ENCODE data around the gene MT1M. TPM values are rescaled to one million over a fixed set of nuclear protein-coding genes. Genes with fewer than 3 reads are reported as not detected.

Gene MT1M
- total and polyA plus RNA-seq, 10 of the 15 experiments (the other 5 are each of a cell fraction or from before 2014, with no cell fraction given) = not detected

DNA sequence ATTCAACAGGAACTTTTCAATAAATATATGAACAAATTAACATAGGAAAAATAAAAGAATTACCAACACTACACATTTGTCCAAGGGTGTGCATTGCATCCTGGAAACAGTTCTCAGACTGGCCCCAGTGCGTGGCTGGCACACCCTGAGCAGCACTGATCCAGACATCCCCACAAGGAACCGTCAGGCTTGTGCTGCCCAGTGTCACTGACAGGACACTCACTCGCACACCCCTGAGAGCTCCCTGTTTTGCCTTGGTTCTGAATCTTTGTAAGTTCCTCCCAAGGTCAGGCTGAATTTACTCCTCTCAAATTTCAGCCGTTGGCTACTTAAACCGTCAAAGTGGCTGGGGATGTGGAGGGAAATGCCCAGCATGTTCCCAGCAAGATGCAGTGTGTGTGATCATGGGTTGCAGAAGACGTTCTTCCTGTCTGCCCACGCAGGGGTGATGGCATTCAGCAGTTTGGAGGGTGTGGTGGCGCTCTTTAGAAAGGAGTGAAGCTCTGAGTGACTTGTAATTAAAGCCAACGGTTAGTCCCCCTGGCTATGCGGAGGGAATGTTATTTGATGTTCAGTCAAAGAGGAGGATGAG is 22.3 kb upstream of the MT1M start (continued):
- TF ChIP-seq, protein P1, sequence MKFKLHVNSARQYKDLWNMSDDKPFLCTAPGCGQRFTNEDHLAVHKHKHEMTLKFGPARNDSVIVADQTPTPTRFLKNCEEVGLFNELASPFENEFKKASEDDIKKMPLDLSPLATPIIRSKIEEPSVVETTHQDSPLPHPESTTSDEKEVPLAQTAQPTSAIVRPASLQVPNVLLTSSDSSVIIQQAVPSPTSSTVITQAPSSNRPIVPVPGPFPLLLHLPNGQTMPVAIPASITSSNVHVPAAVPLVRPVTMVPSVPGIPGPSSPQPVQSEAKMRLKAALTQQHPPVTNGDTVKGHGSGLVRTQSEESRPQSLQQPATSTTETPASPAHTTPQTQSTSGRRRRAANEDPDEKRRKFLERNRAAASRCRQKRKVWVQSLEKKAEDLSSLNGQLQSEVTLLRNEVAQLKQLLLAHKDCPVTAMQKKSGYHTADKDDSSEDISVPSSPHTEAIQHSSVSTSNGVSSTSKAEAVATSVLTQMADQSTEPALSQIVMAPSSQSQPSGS (IDR thresholded peaks at IDR 0.05; ENCODE audit: low read length) = peak; percentile 13; the same call in 1 of the 2 replicates
- TF ChIP-seq CTCF (IDR thresholded peaks at IDR 0.05 in 2 of 3, conservative IDR thresholded peaks at IDR 0.05 in 1 of 3; ENCODE audit: control insufficient read depth in 2 of 3, extremely low read depth in 1 of 3, insufficient read depth in 1 of 3, low read depth in 3 of 3, low read length in 3 of 3) = peak in 1 of 3 experiments; percentile 10; a peak in 1 of 6 replicates
- TF ChIP-seq RUNX3 (IDR thresholded peaks at IDR 0.05; ENCODE audit: low read length) = no peak; the same call in 1 of the 2 replicates
- TF ChIP-seq RB1 (IDR thresholded peaks at IDR 0.05; ENCODE audit: borderline replicate concordance) = no peak
- TF ChIP-seq RELA (IDR thresholded peaks at IDR 0.05; ENCODE audit: borderline replicate concordance, partially characterized antibody) = peak; percentile 95
- TF ChIP-seq, protein P2, sequence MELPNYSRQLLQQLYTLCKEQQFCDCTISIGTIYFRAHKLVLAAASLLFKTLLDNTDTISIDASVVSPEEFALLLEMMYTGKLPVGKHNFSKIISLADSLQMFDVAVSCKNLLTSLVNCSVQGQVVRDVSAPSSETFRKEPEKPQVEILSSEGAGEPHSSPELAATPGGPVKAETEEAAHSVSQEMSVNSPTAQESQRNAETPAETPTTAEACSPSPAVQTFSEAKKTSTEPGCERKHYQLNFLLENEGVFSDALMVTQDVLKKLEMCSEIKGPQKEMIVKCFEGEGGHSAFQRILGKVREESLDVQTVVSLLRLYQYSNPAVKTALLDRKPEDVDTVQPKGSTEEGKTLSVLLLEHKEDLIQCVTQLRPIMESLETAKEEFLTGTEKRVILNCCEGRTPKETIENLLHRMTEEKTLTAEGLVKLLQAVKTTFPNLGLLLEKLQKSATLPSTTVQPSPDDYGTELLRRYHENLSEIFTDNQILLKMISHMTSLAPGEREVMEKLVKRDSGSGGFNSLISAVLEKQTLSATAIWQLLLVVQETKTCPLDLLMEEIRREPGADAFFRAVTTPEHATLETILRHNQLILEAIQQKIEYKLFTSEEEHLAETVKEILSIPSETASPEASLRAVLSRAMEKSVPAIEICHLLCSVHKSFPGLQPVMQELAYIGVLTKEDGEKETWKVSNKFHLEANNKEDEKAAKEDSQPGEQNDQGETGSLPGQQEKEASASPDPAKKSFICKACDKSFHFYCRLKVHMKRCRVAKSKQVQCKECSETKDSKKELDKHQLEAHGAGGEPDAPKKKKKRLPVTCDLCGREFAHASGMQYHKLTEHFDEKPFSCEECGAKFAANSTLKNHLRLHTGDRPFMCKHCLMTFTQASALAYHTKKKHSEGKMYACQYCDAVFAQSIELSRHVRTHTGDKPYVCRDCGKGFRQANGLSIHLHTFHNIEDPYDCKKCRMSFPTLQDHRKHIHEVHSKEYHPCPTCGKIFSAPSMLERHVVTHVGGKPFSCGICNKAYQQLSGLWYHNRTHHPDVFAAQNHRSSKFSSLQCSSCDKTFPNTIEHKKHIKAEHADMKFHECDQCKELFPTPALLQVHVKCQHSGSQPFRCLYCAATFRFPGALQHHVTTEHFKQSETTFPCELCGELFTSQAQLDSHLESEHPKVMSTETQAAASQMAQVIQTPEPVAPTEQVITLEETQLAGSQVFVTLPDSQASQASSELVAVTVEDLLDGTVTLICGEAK (IDR thresholded peaks at IDR 0.05; ENCODE audit: borderline replicate concordance) = no peak
- no peak for TF ChIP-seq SPI1 (IDR thresholded peaks at IDR 0.05; ENCODE audit: borderline replicate concordance, insufficient read depth, low read depth, low read length)
- TF ChIP-seq IKZF1 (conservative IDR thresholded peaks at IDR 0.05) = no peak; the same call in 1 of the 2 replicates
- TF ChIP-seq HDAC2 (IDR thresholded peaks at IDR 0.05) = no peak
- no peak for TF ChIP-seq PRDM15 (CRISPR knock-in tag; IDR thresholded peaks at IDR 0.05)
- no peak for TF ChIP-seq HDAC6 (IDR thresholded peaks at IDR 0.05; ENCODE audit: unreplicated experiment)
- TF ChIP-seq, protein P3, sequence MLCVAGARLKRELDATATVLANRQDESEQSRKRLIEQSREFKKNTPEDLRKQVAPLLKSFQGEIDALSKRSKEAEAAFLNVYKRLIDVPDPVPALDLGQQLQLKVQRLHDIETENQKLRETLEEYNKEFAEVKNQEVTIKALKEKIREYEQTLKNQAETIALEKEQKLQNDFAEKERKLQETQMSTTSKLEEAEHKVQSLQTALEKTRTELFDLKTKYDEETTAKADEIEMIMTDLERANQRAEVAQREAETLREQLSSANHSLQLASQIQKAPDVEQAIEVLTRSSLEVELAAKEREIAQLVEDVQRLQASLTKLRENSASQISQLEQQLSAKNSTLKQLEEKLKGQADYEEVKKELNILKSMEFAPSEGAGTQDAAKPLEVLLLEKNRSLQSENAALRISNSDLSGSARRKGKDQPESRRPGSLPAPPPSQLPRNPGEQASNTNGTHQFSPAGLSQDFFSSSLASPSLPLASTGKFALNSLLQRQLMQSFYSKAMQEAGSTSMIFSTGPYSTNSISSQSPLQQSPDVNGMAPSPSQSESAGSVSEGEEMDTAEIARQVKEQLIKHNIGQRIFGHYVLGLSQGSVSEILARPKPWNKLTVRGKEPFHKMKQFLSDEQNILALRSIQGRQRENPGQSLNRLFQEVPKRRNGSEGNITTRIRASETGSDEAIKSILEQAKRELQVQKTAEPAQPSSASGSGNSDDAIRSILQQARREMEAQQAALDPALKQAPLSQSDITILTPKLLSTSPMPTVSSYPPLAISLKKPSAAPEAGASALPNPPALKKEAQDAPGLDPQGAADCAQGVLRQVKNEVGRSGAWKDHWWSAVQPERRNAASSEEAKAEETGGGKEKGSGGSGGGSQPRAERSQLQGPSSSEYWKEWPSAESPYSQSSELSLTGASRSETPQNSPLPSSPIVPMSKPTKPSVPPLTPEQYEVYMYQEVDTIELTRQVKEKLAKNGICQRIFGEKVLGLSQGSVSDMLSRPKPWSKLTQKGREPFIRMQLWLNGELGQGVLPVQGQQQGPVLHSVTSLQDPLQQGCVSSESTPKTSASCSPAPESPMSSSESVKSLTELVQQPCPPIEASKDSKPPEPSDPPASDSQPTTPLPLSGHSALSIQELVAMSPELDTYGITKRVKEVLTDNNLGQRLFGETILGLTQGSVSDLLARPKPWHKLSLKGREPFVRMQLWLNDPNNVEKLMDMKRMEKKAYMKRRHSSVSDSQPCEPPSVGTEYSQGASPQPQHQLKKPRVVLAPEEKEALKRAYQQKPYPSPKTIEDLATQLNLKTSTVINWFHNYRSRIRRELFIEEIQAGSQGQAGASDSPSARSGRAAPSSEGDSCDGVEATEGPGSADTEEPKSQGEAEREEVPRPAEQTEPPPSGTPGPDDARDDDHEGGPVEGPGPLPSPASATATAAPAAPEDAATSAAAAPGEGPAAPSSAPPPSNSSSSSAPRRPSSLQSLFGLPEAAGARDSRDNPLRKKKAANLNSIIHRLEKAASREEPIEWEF (IDR thresholded peaks at IDR 0.05; ENCODE audit: insufficient replicate concordance, low read depth, low read length) = no peak
